ENCODE results near the gene MCCC2. TPM values are rescaled to one million over a fixed set of nuclear protein-coding genes. Genes with fewer than 3 reads are reported as not detected.

The MCCC2 gene
- total RNA-seq, 1 experiment from 2014 or later, result 98.7 TPM

DNA sequence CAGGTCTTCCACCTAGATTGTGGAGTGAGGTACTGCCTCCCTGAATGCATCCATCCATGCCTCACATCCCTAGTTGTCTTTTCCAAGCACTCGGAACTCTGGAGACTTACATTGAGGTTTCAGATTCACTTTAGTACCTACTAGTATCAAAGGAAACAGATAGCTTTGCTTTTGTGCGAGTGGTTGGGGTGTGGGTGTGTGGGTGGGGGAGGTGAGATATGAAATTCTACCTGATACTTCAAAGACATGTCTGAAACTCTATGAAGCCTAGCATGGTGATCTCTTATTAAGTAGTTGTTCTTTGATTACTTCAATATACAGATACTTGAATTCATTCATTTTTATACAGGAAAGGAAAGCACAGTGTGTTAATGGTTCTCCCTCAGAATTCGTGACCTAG, 64.4 kb downstream of the MCCC2 start:
- intact Hi-C loops (cut with micrococcal nuclease; ENCODE audit: unreplicated experiment), result no loop called here
- H3K27me3 Mint-ChIP-seq (ENCODE audit: unreplicated experiment), result no peaks in the 10 kb centered on the region
- H3K4me3 Mint-ChIP-seq (ENCODE audit: low read depth, unreplicated experiment), result no peak overlapping the region
- no TSS peak for BruUV-seq (replicated peaks)
- no peaks in the 10 kb centered on the region for H3K4me1 Mint-ChIP-seq (ENCODE audit: low read depth, unreplicated experiment)
- peaks cover 39% of the 10 kb centered on the region for H3K36me3 Mint-ChIP-seq (ENCODE audit: insufficient read depth, unreplicated experiment)
- no peak for TF ChIP-seq CTCF (IDR thresholded peaks at IDR 0.05; ENCODE audit: unreplicated experiment)
- no peaks in the 10 kb centered on the region for H3K9me3 Mint-ChIP-seq (ENCODE audit: low read depth, unreplicated experiment)
- DNase-seq, result no peak
- CTCF ChIA-PET, result no interaction called here
- no peak overlapping the region for H3K27ac Mint-ChIP-seq (ENCODE audit: unreplicated experiment)

DNA sequence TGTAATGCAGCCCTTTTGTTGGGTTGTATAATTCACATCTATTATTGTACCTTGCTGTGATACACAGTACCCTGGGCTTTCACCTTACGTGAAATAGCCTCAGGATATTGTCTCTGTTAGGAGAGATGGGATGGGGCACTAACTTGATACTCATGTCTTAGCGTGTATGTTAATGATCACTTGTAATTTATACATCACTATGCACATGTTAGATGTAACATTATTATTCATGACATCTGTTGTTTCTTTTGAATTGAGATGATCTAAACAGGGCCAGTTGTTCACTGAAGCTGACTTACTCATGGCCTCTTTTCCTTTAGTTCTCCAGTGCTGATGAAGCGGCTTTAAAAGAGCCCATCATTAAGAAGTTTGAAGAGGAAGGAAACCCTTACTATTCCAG, 65.2 kb downstream of the MCCC2 start:
- no TSS peak for BruUV-seq (replicated peaks)
- peaks cover 35% of the 10 kb centered on the region for H3K36me3 Mint-ChIP-seq (ENCODE audit: insufficient read depth, unreplicated experiment)
- H3K4me3 Mint-ChIP-seq (ENCODE audit: low read depth, unreplicated experiment), result no peak overlapping the region
- H3K27me3 Mint-ChIP-seq (ENCODE audit: unreplicated experiment), result no peaks in the 10 kb centered on the region
- no peak overlapping the region for H3K27ac Mint-ChIP-seq (ENCODE audit: unreplicated experiment)
- H3K4me1 Mint-ChIP-seq (ENCODE audit: low read depth, unreplicated experiment), result no peaks in the 10 kb centered on the region
- TF ChIP-seq CTCF (IDR thresholded peaks at IDR 0.05; ENCODE audit: unreplicated experiment), result no peak
- CTCF ChIA-PET, result no interaction called here
- H3K9me3 Mint-ChIP-seq (ENCODE audit: low read depth, unreplicated experiment), result no peaks in the 10 kb centered on the region
- no peak for DNase-seq
- intact Hi-C loops (cut with micrococcal nuclease; ENCODE audit: unreplicated experiment), result no loop called here

- no peak overlapping the region for H3K4me3 Mint-ChIP-seq (ENCODE audit: low read depth, unreplicated experiment)
- CTCF ChIA-PET, result no interaction called here
- no peaks in the 10 kb centered on the region for H3K4me1 Mint-ChIP-seq (ENCODE audit: low read depth, unreplicated experiment)
- no peaks in the 10 kb centered on the region for H3K27me3 Mint-ChIP-seq (ENCODE audit: unreplicated experiment)
- H3K36me3 Mint-ChIP-seq (ENCODE audit: insufficient read depth, unreplicated experiment), result peaks cover 35% of the 10 kb centered on the region
- BruUV-seq (replicated peaks), result no TSS peak
- intact Hi-C loops (cut with micrococcal nuclease; ENCODE audit: unreplicated experiment), result no loop called here
- no peak for TF ChIP-seq CTCF (IDR thresholded peaks at IDR 0.05; ENCODE audit: unreplicated experiment)
- no peak overlapping the region for H3K27ac Mint-ChIP-seq (ENCODE audit: unreplicated experiment)
- no peaks in the 10 kb centered on the region for H3K9me3 Mint-ChIP-seq (ENCODE audit: low read depth, unreplicated experiment)
- DNase-seq, result no peak
Observed at GRCh38 chr5:71652803-71653543, 65.8 kb downstream of the MCCC2 start.

GRCh38 chr5:71658916-71659662, 71.9 kb downstream of the MCCC2 start:
- Mint-ChIP-seq H3K27me3 (ENCODE audit: unreplicated experiment) (no peaks in the 10 kb centered on the region), H3K27ac (ENCODE audit: unreplicated experiment) (no peak overlapping the region), H3K36me3 (ENCODE audit: insufficient read depth, unreplicated experiment) (peaks cover 17% of the 10 kb centered on the region), H3K9me3 (ENCODE audit: low read depth, unreplicated experiment) (no peaks in the 10 kb centered on the region), H3K4me1 (ENCODE audit: low read depth, unreplicated experiment) (peaks cover 22% of the 10 kb centered on the region), H3K4me3 (ENCODE audit: low read depth, unreplicated experiment) (no peak overlapping the region)
- no peak for TF ChIP-seq CTCF (IDR thresholded peaks at IDR 0.05; ENCODE audit: unreplicated experiment)
- no TSS peak for BruUV-seq (replicated peaks)
- CTCF ChIA-PET, result no interaction called here
- no peak for DNase-seq
- intact Hi-C loops (cut with micrococcal nuclease; ENCODE audit: unreplicated experiment), result loop anchor here (1.0 kb wide), 1 partner anchor 99 kb away; no protein-coding TSS in a partner anchor
